Iris pigment epithelial cell (primary cell): ENCODE measurements around the gene RAB11FIP5.
"Not testable (repeated sequence)": the region's sequence is repeated elsewhere in the genome, so short reads cannot be mapped to it uniquely, and the experiment has no call there.

Experiments
- DNase-seq: peaks from one replicate; pipeline ENCODE4 v3.0.0-alpha.2; 2011; ENCODE audit warnings: low read depth

RAB11FIP5 gene

DNA sequence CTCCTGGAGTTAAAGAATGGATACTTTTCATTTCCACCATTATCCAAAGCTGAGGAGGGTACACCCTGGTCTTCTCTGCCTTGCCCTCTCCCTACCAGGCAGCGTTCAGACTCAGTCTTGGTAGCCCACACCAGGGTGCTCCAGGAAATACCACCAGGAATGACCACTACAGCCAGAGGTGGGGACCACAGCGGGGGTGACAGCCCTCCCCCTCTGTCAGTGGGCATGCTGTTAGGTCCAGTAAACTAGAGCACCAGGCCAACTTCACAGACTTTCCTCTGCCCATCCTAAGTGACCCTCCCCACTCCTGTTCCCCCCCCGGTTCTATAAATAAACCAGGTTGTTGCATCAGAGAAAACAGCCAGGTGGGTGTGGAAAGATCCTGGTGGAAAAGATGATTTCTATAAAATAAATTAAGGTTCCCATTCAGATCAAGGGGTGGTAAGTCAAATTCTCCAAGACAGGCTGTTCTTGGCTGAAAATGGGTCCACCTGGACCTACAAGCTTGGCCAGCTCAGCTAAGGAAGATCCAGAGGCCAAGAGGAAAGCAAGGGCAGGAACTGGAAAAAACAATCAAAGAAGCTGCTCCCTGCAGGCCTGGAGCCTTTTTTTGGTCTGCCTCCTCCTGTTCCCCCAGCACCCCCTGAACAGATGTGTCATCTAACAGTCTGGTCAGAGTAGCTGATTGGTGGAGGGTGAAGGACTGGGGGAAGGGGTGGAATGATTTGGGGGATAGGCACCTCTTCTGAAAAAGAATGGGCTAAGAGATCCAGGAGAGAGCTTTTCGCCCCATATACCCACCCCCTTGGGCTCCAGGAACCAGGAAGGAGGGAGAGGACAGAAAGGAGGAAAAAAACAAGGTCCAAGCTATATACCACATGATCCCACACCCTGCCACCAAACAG, 2.3 kb downstream of the RAB11FIP5 start:
- peak; percentile 28 for DNase-seq

GRCh38 chr2:73109431-73110167, 3.1 kb downstream of the RAB11FIP5 start:
- DNase-seq, result no peak

- no peak for DNase-seq
Observed at GRCh38 chr2:73107211-73107926, 5.4 kb downstream of the RAB11FIP5 start.

GRCh38 chr2:73106791-73107190, 6.0 kb downstream of the RAB11FIP5 start:
- no peak for DNase-seq

GRCh38 chr2:73105511-73105971, 7.2 kb downstream of the RAB11FIP5 start:
- DNase-seq, result no peak

GRCh38 chr2:73104933-73105332, 7.8 kb downstream of the RAB11FIP5 start:
- DNase-seq, result no peak

DNA sequence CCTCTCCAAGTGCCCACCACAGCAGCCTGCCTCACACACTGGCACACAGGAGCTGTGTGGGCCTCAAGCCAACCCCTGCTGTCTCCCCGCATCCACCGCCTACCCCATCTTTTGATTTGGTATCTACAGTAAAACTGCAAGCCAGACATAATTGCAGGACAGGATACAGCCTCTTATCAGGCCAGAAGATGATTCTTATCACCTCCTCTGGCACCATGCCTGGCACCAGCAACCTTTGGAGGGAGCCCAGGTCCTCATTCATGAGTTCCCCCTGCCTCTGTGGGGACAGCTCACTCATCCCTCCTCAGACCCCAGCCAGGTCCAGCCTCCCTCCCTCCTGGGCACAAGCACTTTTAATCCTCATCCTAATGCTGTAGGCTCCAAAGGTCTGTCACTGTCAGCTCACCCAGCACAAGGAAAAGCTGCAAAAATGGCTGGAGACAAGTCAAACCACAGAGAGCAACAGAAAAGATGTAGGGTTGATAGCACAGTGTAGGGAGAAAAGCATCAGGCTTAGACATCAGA, 9.7 kb downstream of the RAB11FIP5 start:
- DNase-seq, result no peak

- peak; percentile 21 for DNase-seq
Observed at GRCh38 chr2:73101626-73102256, 11.0 kb downstream of the RAB11FIP5 start.

DNA sequence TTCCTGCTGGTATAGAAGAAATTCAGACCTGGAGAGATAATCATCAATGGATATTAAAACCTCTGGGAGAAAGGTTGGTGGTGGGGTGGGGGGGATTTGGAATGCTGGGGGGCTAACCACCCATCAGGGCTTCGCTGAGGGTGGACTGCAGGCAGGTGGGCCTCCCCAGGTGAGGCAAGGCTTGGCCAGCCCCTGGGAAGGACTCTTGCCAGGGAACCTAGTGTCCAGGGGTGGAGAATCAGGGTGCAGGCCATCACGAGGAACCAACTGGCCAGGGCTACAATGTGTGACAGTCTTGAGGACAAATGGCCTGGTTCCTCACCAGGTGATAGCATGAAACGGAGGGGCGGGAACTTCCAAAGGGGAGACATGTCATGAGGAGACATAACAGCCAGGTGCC, 11.8 kb downstream of the RAB11FIP5 start:
- DNase-seq, result no peak

DNA sequence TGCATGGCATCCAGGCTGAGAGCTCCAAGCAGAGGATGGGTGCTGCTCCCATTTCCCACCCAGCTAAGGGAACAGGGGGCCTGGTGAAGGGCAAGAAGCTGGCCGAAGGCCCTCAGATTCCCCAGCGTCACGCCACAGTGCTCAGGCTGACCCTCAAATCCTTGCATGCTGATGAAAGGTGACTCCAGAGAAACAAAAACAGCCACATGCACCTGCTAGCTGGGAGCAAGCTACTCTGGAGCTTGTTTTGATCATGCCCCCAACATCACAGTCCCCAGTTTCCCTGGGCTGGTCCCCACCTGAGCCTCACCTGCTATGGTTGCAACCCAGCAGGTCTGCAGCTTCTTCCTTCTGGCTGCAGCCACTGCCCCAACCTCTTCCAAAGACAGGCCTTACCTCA, 13.3 kb downstream of the RAB11FIP5 start:
- DNase-seq, result no peak

DNA sequence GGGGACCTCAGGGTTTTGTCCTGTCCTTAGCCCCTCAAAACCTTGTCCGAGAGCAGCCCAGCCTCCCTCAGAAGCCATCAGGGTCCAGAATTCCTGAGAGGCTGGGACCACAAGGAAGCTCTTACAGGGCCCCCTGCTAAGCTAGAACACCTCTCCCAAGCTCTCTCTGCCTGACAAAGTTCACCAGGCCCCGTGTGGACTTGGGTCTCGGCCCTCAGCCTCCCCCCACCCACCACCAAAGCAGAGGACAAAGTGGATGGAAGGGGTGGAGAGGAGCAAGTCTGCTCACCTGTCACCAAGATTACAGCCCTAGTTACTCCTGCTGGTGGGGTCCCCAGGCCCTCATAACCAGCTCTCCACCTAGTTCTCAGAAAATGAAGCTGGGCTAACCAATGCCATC, 16.8 kb downstream of the RAB11FIP5 start:
- DNase-seq, result no peak

DNA sequence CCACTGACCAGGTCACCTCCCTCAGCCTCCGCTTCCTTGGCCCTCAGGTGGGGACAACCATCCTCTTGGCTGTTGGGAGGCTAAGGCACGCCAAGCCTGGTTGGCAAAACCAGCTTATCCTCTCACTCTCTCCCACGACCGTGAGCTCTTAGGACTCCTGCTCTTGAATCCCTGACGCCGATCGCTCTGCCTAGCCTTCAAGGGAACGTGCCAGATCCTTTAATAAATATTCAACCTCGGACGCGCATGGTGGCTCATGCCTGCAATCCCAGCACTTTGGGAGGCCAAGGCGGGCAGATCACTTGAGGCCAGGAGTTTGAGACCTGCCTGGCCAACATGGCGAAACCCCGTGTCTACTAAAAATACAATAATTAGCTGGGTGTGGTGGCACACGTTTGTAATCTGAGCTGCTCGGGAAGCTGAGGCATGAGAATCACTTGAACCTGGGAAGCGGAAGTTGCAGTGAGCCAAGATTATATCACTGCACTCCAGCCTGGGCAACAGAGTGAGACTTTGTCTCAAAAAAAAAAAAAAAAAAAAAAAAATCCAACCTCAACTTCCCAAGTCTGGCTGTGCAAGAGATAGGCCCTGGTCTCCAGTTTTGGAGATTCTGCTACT, 19.0 kb downstream of the RAB11FIP5 start:
- not testable (repeated sequence) for DNase-seq

DNA sequence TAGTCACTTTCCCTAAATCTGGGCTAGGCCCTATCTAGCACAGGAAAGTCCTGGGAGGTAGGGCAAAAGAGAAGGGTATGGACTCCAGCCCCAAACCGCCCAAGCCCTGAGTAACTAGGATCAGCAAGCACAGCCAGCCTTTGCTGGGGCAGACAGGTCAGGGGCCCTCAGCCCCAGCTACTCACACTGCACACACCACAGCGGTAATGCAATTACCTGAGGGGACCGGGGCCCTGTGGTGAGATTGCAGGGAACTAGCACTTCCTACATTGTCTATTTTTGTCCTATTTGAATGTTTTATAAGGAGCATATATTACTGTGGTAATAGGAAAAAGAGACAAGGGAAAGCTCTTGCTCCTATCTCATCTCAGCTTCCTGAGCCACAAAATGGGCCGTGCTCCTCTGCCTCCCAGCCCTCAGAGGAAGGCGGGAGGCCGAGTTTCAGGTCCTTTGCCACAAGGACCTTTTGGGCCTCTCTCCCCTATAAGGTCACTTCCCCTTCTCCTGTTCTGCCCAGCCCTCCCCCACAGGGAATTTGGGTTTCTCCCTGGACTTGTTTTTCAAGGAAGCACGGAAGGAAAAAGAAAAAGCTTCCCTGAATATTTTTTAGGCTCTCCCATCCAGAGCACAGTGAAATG, 20.5 kb downstream of the RAB11FIP5 start:
- DNase-seq, result no peak

DNA sequence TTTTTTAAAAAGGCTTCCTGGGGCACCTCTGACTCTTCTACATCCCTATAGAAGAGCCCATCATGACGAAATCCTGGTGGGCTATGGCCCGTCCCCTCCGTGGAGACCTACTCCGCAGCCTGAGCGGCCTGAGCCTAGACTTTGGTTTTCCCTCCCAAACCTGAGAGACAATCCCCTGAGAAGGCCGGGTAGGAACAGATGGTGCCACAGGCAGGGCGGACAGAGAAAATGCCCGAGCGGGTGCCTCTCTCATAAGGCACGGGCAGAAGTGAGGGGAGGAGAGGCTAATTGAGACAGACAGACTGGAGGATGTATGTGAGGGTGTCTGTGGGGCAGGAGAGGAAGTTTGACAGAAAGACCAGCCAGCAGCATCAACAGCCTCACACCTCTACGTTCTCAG, 21.1 kb downstream of the RAB11FIP5 start:
- DNase-seq, result no peak

DNA sequence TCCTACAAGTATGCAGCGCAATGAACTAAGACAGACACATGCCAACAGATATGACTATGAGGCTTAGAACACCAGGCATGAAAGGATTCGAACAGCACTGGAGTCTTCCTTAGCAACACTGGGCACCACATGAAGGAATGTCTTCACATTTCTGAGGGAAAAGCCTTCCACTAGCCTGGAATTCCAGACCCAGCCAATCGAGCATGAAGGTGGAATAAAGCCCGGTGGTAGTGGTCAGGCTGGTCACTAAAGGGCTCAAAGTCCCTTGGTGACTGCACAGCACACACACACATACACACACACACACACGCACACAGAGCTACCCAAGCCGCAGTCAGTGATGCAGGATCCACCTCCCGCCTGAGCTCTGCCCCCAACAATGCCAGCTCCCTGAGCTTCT, 21.6 kb downstream of the RAB11FIP5 start:
- peak; percentile 42 for DNase-seq

- DNase-seq, result peak; percentile 99
Observed at GRCh38 chr2:73089270-73090030, 23.3 kb downstream of the RAB11FIP5 start.

DNA sequence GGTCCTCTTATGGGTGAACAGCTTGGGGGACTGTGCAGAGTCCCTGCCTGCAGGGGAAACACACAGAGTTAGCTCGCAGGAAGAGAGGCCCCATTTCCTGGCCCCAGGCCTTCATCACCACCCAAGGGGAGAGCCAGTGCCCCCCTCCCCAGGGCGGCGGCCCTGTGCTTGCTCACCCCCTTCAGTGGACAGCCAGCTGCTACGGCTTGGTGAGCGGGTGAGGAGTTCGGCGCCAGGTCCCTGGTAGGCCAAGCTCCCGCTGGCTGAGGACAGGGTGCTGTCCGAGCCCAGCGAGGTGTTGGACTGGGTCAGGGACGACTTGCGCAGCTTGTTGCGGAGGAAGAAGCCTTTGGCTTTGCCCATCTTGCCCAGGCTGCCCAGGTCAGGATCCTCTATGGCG, 24.0 kb downstream of the RAB11FIP5 start:
- DNase-seq, result no peak

- DNase-seq, result no peak
Observed at GRCh38 chr2:73088211-73088610, 24.5 kb downstream of the RAB11FIP5 start.

GRCh38 chr2:73087311-73087710, 25.4 kb downstream of the RAB11FIP5 start:
- DNase-seq, result no peak

DNA sequence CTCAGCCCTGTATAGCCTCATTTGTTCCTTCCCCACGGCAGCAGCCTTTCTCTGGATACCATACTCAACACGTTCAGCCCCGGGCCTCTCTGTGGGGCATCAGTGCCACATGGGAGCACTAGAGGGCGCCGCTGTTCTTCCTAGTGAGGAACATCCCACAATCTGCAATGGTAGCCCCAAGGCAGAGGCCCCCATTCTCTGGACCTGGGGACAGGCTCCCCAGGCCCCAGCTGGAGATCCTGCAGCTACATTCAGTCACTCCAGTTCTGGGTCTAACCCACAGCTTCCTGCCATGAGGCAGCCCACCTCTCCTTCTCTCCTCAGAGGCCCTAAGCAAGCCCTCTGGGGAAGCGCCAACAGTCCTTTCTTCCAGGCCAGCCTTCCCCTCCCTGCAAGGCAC, 27.1 kb downstream of the RAB11FIP5 start:
- peak; percentile 70 for DNase-seq
